GM21423 (cell line): ENCODE data around the gene KRTAP5-5.
"Not testable (repeated sequence)": the region's sequence is repeated elsewhere in the genome, so short reads cannot be mapped to it uniquely, and the experiment has no call there.

Source experiments
- ATAC-seq: cut with Tn5 transposase; IDR thresholded peaks from one replicate; pipeline ENCODE4 v1.9.1; 2021; ENCODE audit warnings: mild to moderate bottlenecking, moderate library complexity; ENCODE audit not compliant: unreplicated experiment

The KRTAP5-5 gene

GRCh38 chr11:1655168-1656060 lies 25.8 kb downstream of the KRTAP5-5 start:
- ATAC-seq = no peak

DNA sequence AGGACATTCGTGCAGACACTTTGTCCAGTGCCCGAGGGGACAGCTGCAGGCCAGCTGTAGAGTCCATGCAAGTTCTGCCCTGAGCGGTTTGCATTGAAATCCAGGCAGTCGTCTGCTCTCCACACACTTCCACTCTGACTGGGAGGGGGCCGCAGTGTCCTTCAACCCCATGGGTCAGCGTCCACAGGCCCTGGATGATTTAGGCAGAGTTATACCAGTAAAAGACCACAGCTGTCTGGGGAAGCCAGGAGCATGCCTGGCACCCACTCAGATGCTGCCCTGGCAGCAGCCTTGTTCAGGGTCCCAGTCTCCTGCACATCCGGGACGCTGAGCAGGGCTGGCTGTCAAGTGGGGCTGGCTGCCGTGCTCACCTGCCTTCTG lies 26.5 kb downstream of the KRTAP5-5 start:
- ATAC-seq = no peak

DNA sequence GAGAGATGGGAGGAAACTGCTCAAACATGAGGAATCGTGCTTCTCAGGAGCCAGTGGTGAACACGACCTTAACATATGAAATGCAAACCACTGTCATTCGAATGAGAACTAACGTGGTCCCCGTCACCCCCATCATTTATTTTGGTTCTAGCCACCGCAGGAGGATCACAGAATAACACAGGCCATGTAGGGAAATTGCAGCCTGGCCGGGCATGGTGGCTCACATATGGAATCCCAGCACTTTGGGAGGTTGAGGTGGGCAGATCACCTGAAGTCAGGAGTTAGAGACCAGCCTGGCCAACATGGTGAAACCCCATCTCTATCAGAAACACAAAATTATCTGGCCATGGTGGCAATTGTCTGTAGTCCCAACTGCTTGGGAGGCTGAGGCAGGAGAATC lies 27.1 kb downstream of the KRTAP5-5 start:
- no peak for ATAC-seq

- no peak for ATAC-seq
Observed at GRCh38 chr11:1659506-1659905, 29.9 kb downstream of the KRTAP5-5 start.

DNA sequence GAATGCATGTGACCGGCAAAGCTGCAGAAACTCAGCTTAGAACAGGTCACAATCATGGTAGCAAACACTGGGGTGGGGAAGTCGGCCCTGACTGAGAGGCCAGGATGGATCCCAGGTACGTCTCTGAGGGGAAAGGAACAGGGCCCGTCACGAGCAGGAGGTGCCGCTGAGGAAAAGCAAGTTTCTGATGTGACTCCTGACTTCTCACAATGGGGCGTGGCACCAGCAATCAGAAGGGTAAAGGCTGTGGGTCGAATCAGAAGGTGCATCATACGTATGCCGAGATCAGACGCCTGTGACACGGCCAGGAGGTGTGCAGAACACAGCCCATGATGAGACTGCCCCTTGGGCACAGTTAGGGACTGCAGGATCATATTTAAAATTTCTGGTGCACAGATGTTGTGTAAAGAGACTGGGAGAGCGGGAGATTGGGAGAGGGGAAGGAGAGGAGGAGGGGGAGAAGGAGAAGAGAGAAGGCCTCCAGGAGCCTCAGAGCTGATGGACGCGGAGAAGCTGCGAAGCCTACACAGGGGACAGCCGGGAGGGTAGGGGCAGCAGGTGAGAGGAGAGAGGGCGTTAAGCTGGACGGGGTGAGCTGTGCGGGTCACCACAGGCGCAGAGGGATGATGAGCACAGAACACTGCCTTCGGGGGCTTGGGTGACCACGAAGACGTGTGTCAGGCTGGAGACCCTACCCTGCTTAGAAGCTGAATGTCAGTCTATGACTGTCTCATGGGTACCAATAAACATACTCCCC lies 30.7 kb downstream of the KRTAP5-5 start:
- no peak for ATAC-seq

- ATAC-seq = not testable (repeated sequence)
Observed at GRCh38 chr11:1661454-1662269, 32.1 kb downstream of the KRTAP5-5 start.

DNA sequence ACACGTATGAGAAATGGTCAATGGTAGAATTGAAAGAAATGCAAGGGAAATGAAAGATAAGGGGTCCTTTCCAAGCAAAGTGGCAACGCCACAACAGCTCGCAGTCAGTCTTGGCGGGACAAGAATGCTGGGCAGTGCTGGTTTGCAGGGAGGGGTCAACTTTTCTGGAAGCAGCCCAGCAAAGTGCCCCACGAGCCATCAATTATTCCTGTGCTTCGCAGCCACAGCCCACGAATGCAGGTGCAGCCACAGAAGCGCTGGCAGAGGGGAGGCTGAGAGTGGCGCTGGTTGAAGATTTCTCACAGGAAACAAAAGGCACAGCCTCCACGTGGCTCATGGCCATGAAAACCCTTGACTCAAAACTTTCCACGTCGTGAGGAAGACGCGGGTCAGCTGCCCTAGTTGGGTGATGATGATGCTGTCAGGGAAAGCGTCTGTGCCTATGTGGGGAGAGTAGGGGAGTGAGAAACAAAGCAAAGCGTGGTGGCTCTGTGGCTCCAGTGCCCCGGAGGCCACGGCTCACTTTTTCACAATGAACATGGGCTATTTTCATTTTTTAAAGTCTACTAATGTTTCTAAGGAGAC lies 33.2 kb downstream of the KRTAP5-5 start:
- ATAC-seq = not testable (repeated sequence)

- no peak for ATAC-seq
Observed at GRCh38 chr11:1665313-1665712, 35.7 kb downstream of the KRTAP5-5 start.

DNA sequence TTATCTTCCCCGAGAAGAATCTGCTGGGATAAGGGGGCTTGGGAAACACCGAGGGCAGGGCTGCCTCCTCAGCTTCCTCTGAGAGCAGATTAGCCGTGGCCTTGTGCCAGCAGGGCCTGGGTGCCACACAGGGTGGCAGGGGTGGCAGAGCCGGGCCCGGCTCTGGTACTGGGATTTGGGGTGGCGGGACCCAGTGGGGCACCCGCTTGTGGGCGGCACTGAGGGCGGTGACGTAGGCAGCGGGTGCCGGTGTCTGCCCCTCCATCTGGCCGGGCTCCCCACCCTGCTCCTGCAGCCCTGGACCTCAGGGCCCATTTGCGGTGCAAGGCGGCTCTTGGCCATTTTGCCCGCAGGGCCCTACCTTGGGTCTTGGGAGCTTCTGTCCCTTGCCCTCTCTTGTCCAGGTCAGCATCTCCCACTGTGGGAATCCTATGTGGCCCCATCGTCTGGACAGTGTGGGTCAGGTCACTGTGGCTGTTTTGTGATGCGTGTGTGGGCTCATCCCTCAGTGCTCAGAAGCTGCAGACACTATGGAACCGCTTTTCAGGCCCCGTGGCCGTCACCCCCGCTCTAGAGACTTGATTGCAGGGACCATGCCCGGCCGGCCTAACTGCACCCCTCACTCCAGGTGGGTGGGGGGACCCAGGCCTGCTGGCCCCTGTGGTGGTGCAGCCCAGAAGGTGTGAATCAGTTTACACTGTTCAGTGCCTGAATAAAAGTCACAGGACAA lies 37.7 kb downstream of the KRTAP5-5 start:
- no peak for ATAC-seq

DNA sequence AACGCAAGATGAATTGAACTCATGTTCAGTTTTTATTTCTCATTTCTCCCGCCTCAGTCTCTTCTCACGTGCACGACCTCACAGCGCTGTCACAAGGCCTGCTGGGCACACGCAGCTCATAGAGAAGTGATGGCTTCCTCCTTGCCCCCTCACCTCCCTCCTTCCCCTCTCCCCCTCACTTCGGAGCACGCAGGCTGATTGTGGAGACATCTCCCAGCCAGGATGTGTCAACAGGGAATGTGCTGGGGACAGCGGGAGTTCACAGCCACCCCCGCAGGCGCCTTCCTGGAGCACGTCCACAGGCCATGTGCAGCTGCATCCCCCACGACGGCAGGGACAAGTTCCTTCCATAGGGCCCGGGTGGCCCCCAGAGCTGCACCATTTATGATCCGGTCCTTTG lies 38.3 kb downstream of the KRTAP5-5 start:
- ATAC-seq = no peak

GRCh38 chr11:1668911-1669473 lies 39.4 kb downstream of the KRTAP5-5 start:
- ATAC-seq = no peak

GRCh38 chr11:1669546-1670218 lies 40.1 kb downstream of the KRTAP5-5 start:
- ATAC-seq = no peak

GRCh38 chr11:1670457-1670856 lies 40.9 kb downstream of the KRTAP5-5 start:
- not testable (repeated sequence) for ATAC-seq

GRCh38 chr11:1670905-1671371 lies 41.4 kb downstream of the KRTAP5-5 start:
- no peak for ATAC-seq

- no peak for ATAC-seq
Observed at GRCh38 chr11:1671658-1672057, 42.1 kb downstream of the KRTAP5-5 start.

- ATAC-seq = no peak
Observed at GRCh38 chr11:1672613-1673350, 43.2 kb downstream of the KRTAP5-5 start.

- no peak for ATAC-seq
Observed at GRCh38 chr11:1673446-1674172, 44.0 kb downstream of the KRTAP5-5 start.
